Neural crest cell (in vitro differentiated cells): ENCODE data around the gene ALOXE3. TPM values are rescaled to one million over a fixed set of nuclear protein-coding genes. Genes with fewer than 3 reads are reported as not detected.

ENCODE experiments used
- DNase-seq: peaks from one replicate; pipeline ENCODE4 v3.0.0; 2021; ENCODE audit warnings: low read depth, mixed read lengths, low spot score
- H3K27ac Mint-ChIP-seq: one replicate; pipeline ENCODE4 v1.8.0; 2021; ENCODE audit warnings: mild to moderate bottlenecking, mixed read lengths; ENCODE audit not compliant: unreplicated experiment
- H3K27me3 Mint-ChIP-seq: 2 replicates; pipeline ENCODE4 v1.8.0; 2021; ENCODE audit warnings: low read depth, mild to moderate bottlenecking, mixed read lengths
- H3K36me3 Mint-ChIP-seq: 2 replicates; pipeline ENCODE4 v1.8.0; 2021; ENCODE audit warnings: low read depth, mild to moderate bottlenecking, mixed read lengths
- H3K4me1 Mint-ChIP-seq: 2 replicates; pipeline ENCODE4 v1.8.0; 2021; ENCODE audit warnings: mixed read lengths
- H3K4me3 Mint-ChIP-seq: one replicate; pipeline ENCODE4 v1.8.0; 2021; ENCODE audit warnings: mild to moderate bottlenecking, mixed read lengths
- H3K9me3 Mint-ChIP-seq: 2 replicates; pipeline ENCODE4 v1.8.0; 2021; ENCODE audit warnings: mixed read lengths
- CTCF ChIP-seq: fragments of 200-600 bp; sonication (generic); conservative IDR thresholded peaks from 2 replicates; pipeline ENCODE4 v1.5.0; 2021; ENCODE audit warnings: antibody characterized with exemption, mild to moderate bottlenecking
- total RNA-seq: library from RNA; stranded (reverse); gene quantifications from 2 replicates; pipeline ENCODE4 v1.2.1, GENCODE V29; 2021

Gene ALOXE3
- total RNA-seq, 1 donor from 2014 or later: not detected

GRCh38 chr17:8145811-8146210 lies 27.5 kb upstream of the ALOXE3 start:
- Mint-ChIP-seq H3K36me3 (peaks cover 4% of the 10 kb centered on the region), H3K27ac (no peak overlapping the region), H3K4me3 (peak overlapping the region; percentile 61), H3K9me3 (no peaks in the 10 kb centered on the region), H3K4me1 (no peaks in the 10 kb centered on the region), H3K27me3 (no peaks in the 10 kb centered on the region)
- TF ChIP-seq CTCF: no peak
- DNase-seq: no peak

- H3K9me3 Mint-ChIP-seq: no peaks in the 10 kb centered on the region
- no peak for TF ChIP-seq CTCF
- no peaks in the 10 kb centered on the region for H3K4me1 Mint-ChIP-seq
- no peak overlapping the region for H3K4me3 Mint-ChIP-seq
- no peaks in the 10 kb centered on the region for H3K27me3 Mint-ChIP-seq
- H3K27ac Mint-ChIP-seq: no peak overlapping the region
- DNase-seq: no peak
- peaks cover 4% of the 10 kb centered on the region for H3K36me3 Mint-ChIP-seq
Measured at GRCh38 chr17:8144401-8145231, 26.3 kb upstream of the ALOXE3 start.

GRCh38 chr17:8143581-8144400 lies 25.5 kb upstream of the ALOXE3 start:
- H3K27me3 Mint-ChIP-seq: no peaks in the 10 kb centered on the region
- peak overlapping the region; percentile 19 for H3K27ac Mint-ChIP-seq
- H3K9me3 Mint-ChIP-seq: no peaks in the 10 kb centered on the region
- no peaks in the 10 kb centered on the region for H3K4me1 Mint-ChIP-seq
- DNase-seq: no peak
- H3K4me3 Mint-ChIP-seq: no peak overlapping the region
- no peak for TF ChIP-seq CTCF
- peaks cover 4% of the 10 kb centered on the region for H3K36me3 Mint-ChIP-seq

GRCh38 chr17:8142887-8143580 lies 24.7 kb upstream of the ALOXE3 start:
- no peak for TF ChIP-seq CTCF
- Mint-ChIP-seq H3K4me3 (no peak overlapping the region), H3K36me3 (peaks cover 4% of the 10 kb centered on the region), H3K4me1 (no peaks in the 10 kb centered on the region), H3K27ac (no peak overlapping the region), H3K9me3 (no peaks in the 10 kb centered on the region), H3K27me3 (no peaks in the 10 kb centered on the region)
- no peak for DNase-seq

GRCh38 chr17:8142158-8142886 lies 24.0 kb upstream of the ALOXE3 start:
- Mint-ChIP-seq H3K9me3 (no peaks in the 10 kb centered on the region), H3K4me1 (no peaks in the 10 kb centered on the region), H3K27me3 (no peaks in the 10 kb centered on the region), H3K36me3 (peaks cover 4% of the 10 kb centered on the region), H3K27ac (no peak overlapping the region), H3K4me3 (peak overlapping the region; percentile 31)
- no peak for TF ChIP-seq CTCF
- DNase-seq: no peak
